Testis (tissue), 3 donors: ENCODE results near the gene PTPN3. TPM values are rescaled to one million over a fixed set of nuclear protein-coding genes. Genes with fewer than 3 reads are reported as not detected.

ENCODE experiments used
- DNase-seq: peaks from one replicate; pipeline ENCODE4 v3.0.0-alpha.2; 2019
- H3K27ac ChIP-seq, 2 donors: fragments of 200-600 bp; sonication (generic); one replicate each; pipeline ENCODE4 v1.5.1; 2019
- H3K27me3 ChIP-seq: fragments of 200-600 bp; sonication (generic); one replicate; pipeline ENCODE4 v1.5.1; 2019
- H3K36me3 ChIP-seq: fragments of 200-600 bp; sonication (generic); one replicate; pipeline ENCODE4 v1.5.1; 2017; ENCODE audit warnings: low read depth; ENCODE audit errors: missing control alignments
- H3K4me1 ChIP-seq: fragments of 200-600 bp; sonication (generic); one replicate; pipeline ENCODE4 v1.5.1; 2019
- H3K4me3 ChIP-seq, 2 donors: fragments of 200-600 bp; sonication (generic); one replicate each; pipeline ENCODE4 v1.5.1; 2017 to 2019
- H3K9me3 ChIP-seq: fragments of 200-600 bp; sonication (generic); one replicate; pipeline ENCODE4 v1.5.1; 2017
- POLR2A ChIP-seq: fragments of 450-650 bp; IDR thresholded peaks from one replicate; pipeline ENCODE4 v1.6.1; 2017; ENCODE audit warnings: antibody characterized with exemption, mild to moderate bottlenecking, moderate library complexity
- WGBS, 2 donors: methylation state at CpG; one replicate each; pipeline ENCODE4 v1.1.5; 2018; 5-methylcytosine and 5-hydroxymethylcytosine counted together
- intact Hi-C: fragments of 100-400 bp; cut with DNase I; formaldehyde crosslinking; loops from one replicate; pipeline ENCODE4 v1.15.1; 2023; ENCODE audit warnings: low total_unique reads
- polyA plus RNA-seq: library from polyadenylated mRNA; stranded (reverse); fragments of 350-450 nt; fragmentation: Illumina TruSeq; extraction: RNeasy Lipid Tissue Mini Kit (QIAGEN cat#74804); gene quantifications from one replicate; pipeline ENCODE4 v1.2.3, GENCODE V29; 2014; ENCODE audit warnings: low read depth, low replicate concordance; ENCODE audit not compliant: insufficient read depth
- total RNA-seq, 2 donors: library from RNA; depleted of rRNA; stranded (reverse); fragments of >200 nt; gene quantifications; one replicate each; pipeline ENCODE4 v1.2.3, GENCODE V29; 2016
- TF ChIP-seq, protein P1 (sequence below), 3 experiments: fragments of 450-650 bp in 2 of 3; fragments of 200-600 bp in 1 of 3; sonication (generic) in 1 of 3; IDR thresholded peaks; one replicate each; pipeline ENCODE4 v1.5.1; 2016 to 2019; ENCODE audit warnings: antibody characterized with exemption in 3 of 3, mild to moderate bottlenecking in 2 of 3, moderate library complexity in 1 of 3

Gene PTPN3
- total and polyA plus RNA-seq, 3 donors from 2014 or later = 6.6 to 8.1 (median 7.0) TPM

- no peak for DNase-seq
- Histone ChIP-seq H3K27ac (no peak overlapping the region), H3K4me1 (no peaks in the 10 kb centered on the region), H3K27me3 (no peaks in the 10 kb centered on the region), H3K36me3 (no peaks in the 10 kb centered on the region), H3K4me3 (no peak overlapping the region), H3K9me3 (no peaks in the 10 kb centered on the region)
- intact Hi-C loops = no loop called here
- no peak for TF ChIP-seq POLR2A
- TF ChIP-seq, protein P1, sequence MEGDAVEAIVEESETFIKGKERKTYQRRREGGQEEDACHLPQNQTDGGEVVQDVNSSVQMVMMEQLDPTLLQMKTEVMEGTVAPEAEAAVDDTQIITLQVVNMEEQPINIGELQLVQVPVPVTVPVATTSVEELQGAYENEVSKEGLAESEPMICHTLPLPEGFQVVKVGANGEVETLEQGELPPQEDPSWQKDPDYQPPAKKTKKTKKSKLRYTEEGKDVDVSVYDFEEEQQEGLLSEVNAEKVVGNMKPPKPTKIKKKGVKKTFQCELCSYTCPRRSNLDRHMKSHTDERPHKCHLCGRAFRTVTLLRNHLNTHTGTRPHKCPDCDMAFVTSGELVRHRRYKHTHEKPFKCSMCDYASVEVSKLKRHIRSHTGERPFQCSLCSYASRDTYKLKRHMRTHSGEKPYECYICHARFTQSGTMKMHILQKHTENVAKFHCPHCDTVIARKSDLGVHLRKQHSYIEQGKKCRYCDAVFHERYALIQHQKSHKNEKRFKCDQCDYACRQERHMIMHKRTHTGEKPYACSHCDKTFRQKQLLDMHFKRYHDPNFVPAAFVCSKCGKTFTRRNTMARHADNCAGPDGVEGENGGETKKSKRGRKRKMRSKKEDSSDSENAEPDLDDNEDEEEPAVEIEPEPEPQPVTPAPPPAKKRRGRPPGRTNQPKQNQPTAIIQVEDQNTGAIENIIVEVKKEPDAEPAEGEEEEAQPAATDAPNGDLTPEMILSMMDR (IDR thresholded peaks at IDR 0.05) = no peak
- WGBS, 2 donors = 95 to 96% methylated on average over 10 to 12 of the region's 12 CpGs
These were observed 48.9 kb downstream of the PTPN3 start for GRCh38 chr9:109449036-109449798.

DNA sequence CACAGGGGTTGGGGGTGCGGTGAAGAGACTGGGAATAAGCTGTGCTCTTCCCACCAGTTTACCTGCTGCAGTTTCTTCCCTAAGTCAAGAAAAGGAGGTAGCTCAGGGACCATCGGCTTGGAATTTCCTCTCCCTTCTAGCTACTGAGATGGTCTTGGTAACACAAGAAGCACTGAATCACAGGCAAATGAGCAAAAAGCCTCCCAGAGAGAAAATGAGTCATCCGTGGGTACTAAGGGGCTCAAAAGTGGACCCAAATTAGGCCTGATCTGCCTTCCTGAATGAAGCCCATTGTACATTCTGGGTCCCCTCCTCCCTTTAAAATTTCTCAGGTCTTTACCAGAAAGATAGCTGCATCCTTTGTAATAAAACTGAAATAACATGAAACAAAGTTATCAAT, 49.9 kb downstream of the PTPN3 start:
- Histone ChIP-seq H3K4me3 (no peak overlapping the region), H3K4me1 (no peaks in the 10 kb centered on the region), H3K9me3 (no peaks in the 10 kb centered on the region), H3K27me3 (no peaks in the 10 kb centered on the region), H3K36me3 (no peaks in the 10 kb centered on the region), H3K27ac (no peak overlapping the region)
- intact Hi-C loops = no loop called here
- no peak for TF ChIP-seq POLR2A
- TF ChIP-seq, protein P1 (IDR thresholded peaks at IDR 0.05) = no peak
- WGBS, 2 donors = 86 to 97% methylated on average over 3 of the region's 3 CpGs
- no peak for DNase-seq

GRCh38 chr9:109447329-109448076, 50.6 kb downstream of the PTPN3 start:
- intact Hi-C loops = no loop called here

DNA sequence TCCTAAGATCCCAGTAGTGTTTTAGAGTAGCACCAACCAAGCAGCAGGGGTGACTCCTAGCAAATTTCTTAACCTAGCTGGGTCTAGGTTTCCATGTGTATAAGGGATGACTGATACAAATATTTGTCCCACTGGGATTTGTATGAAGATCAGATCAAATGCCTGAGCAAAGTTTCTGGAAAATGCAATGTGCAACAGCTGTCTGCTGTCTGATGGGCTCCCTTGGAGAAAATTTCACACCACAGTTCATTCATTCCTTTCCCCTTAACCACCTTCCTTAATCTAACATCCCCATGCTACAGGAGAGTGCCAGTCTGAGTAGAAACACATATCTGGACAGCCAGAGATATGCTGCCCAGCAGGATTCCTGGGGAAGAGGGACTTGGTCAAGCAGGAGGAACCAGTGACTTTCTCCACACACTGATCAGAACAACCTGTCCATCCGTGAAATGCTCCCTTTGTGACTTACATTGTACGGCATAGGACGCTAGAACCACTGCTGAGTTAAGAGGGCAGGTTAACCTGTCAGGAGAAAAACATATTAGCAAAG, 53.3 kb downstream of the PTPN3 start:
- Histone ChIP-seq H3K36me3 (no peaks in the 10 kb centered on the region), H3K9me3 (no peaks in the 10 kb centered on the region), H3K27me3 (no peaks in the 10 kb centered on the region), H3K4me1 (no peaks in the 10 kb centered on the region), H3K4me3 (no peak overlapping the region), H3K27ac (no peak overlapping the region)
- intact Hi-C loops = no loop called here
- 84 to 87% methylated on average over 3 of the region's 3 CpGs for WGBS, 2 donors
- TF ChIP-seq POLR2A = no peak
- TF ChIP-seq, protein P1 (IDR thresholded peaks at IDR 0.05) = no peak
- DNase-seq = no peak

More at GRCh38 chr9:109447329-109448076, 50.6 kb downstream of the PTPN3 start:
- TF ChIP-seq, protein P1 (IDR thresholded peaks at IDR 0.05) = no peak
- TF ChIP-seq POLR2A = no peak
- Histone ChIP-seq H3K4me1 (no peaks in the 10 kb centered on the region), H3K27ac (no peak overlapping the region), H3K36me3 (no peaks in the 10 kb centered on the region), H3K4me3 (no peak overlapping the region), H3K9me3 (no peaks in the 10 kb centered on the region), H3K27me3 (no peaks in the 10 kb centered on the region)
- 93 to 94% methylated on average over 6 of the region's 6 CpGs for WGBS, 2 donors
- DNase-seq = no peak
